K562 (cell line): ENCODE results near the gene SMARCB1. TPM values are rescaled to one million over a fixed set of nuclear protein-coding genes. Genes with fewer than 3 reads are reported as not detected.

Experiments used
- ARID4B ChIP-seq: sonication (generic); formaldehyde crosslinking; IDR thresholded peaks from 2 replicates; pipeline ENCODE4 v1.8.0; 2022; ENCODE audit warnings: mild to moderate bottlenecking, missing genetic modification reagents
- ATF1 ChIP-seq, 2 experiments: fragments of 450-650 bp in 1 of 2; IDR thresholded peaks; 2 replicates each; pipeline ENCODE4 v1.6.1; 2016; ENCODE audit warnings: missing compliant biosample characterization in 1 of 2, missing genetic modification characterization in 1 of 2
- BHLHE40 ChIP-seq: IDR thresholded peaks from 2 replicates; pipeline ENCODE4 v1.6.1; 2011; ENCODE audit warnings: low read length, improper control_type of control experiment
- CBX1 ChIP-seq: sonication (generic); IDR thresholded peaks from 2 replicates; pipeline ENCODE4 v1.6.1; 2016; ENCODE audit warnings: antibody characterized with exemption, low read depth, mild to moderate bottlenecking
- CREBBP ChIP-seq: IDR thresholded peaks from one replicate; pipeline ENCODE4 v1.6.1; 2012; ENCODE audit warnings: low read depth, mild to moderate bottlenecking, control low read depth, inconsistent platforms, low read length
- FOXJ3 ChIP-seq: sonication (generic); formaldehyde crosslinking; IDR thresholded peaks from 2 replicates; pipeline ENCODE4 v1.4.0; 2020; ENCODE audit warnings: mild to moderate bottlenecking, missing genetic modification reagents
- GTF2A2 ChIP-seq: IDR thresholded peaks from 2 replicates; pipeline ENCODE4 v1.6.1; 2016; ENCODE audit warnings: mild to moderate bottlenecking, missing genetic modification characterization, missing compliant biosample characterization
- IFI16 ChIP-seq: fragments of 250-450 bp; sonication (Bioruptor Pico); IDR thresholded peaks from 2 replicates; pipeline ENCODE4 v2.1.2; 2022; ENCODE audit warnings: mild to moderate bottlenecking, inconsistent platforms
- KAT2B ChIP-seq: IDR thresholded peaks from one replicate; pipeline ENCODE4 v1.6.1; 2012; ENCODE audit warnings: low read depth, mild to moderate bottlenecking, control low read depth, inconsistent platforms, low read length, moderate library complexity
- KAT7 ChIP-seq: sonication (generic); formaldehyde crosslinking; IDR thresholded peaks from 2 replicates; pipeline ENCODE4 v1.8.0; 2022; ENCODE audit warnings: missing genetic modification reagents, mild to moderate bottlenecking, borderline replicate concordance
- L3MBTL2 ChIP-seq: fragments of 450-650 bp; IDR thresholded peaks from 2 replicates; pipeline ENCODE4 v1.6.1; 2016; ENCODE audit warnings: mild to moderate bottlenecking, moderate library complexity
- MTA1 ChIP-seq: fragments of 450-650 bp; IDR thresholded peaks from 2 replicates; pipeline ENCODE4 v1.6.1; 2017; ENCODE audit warnings: borderline replicate concordance
- NCOA1 ChIP-seq: fragments of 450-650 bp; IDR thresholded peaks from 2 replicates; pipeline ENCODE4 v1.6.1; 2016; ENCODE audit warnings: low read depth
- NCOA6 ChIP-seq: fragments of 450-650 bp; IDR thresholded peaks from 2 replicates; pipeline ENCODE4 v1.6.1; 2017; ENCODE audit warnings: mild to moderate bottlenecking
- NFE2L1 ChIP-seq: fragments of 450-650 bp; IDR thresholded peaks from 2 replicates; pipeline ENCODE4 v1.6.1; 2016; ENCODE audit warnings: missing genetic modification characterization, low read depth, mild to moderate bottlenecking, missing compliant biosample characterization, moderate library complexity, borderline replicate concordance
- NRF1 ChIP-seq, 2 experiments: fragments of 450-650 bp; IDR thresholded peaks in 1 of 2; conservative IDR thresholded peaks in 1 of 2; 2 replicates each; pipeline ENCODE4 v1.6.1; 2014; ENCODE audit warnings: mild to moderate bottlenecking in 2 of 2
- PRPF4 ChIP-seq: fragments of 200-400 bp; formaldehyde crosslinking; IDR thresholded peaks from one replicate; pipeline ENCODE4 v1.6.1; 2017; ENCODE audit warnings: low read length, low read depth, mild to moderate bottlenecking; ENCODE audit not compliant: insufficient read depth, poor library complexity, severe bottlenecking
- RNF2 ChIP-seq: sonication (generic); IDR thresholded peaks from 2 replicates; pipeline ENCODE4 v1.6.1; 2016
- SIN3A ChIP-seq, 2 experiments: fragments of 150-350 bp in 1 of 2; IDR thresholded peaks; 2 replicates each; pipeline ENCODE4 v1.6.1; 2011 to 2016; ENCODE audit warnings: borderline replicate concordance in 2 of 2, low read depth in 2 of 2, low read length in 2 of 2, mild to moderate bottlenecking in 2 of 2, moderate library complexity in 2 of 2; ENCODE audit not compliant: control insufficient read depth in 1 of 2
- SMC3 ChIP-seq: conservative IDR thresholded peaks from 2 replicates; pipeline ENCODE4 v1.6.1; 2011; ENCODE audit warnings: low read depth, low read length, improper control_type of control experiment; ENCODE audit not compliant: insufficient read depth
- ZBTB7A ChIP-seq: IDR thresholded peaks from 2 replicates; pipeline ENCODE4 v1.6.1; 2011; ENCODE audit warnings: low read depth, mild to moderate bottlenecking, low read length, moderate library complexity, borderline replicate concordance; ENCODE audit not compliant: control insufficient read depth
- ZNF134 ChIP-seq: fragments of 250-450 bp; sonication (Bioruptor Pico); conservative IDR thresholded peaks from 2 replicates; pipeline ENCODE4 v1.4.0; 2020
- ZZZ3 ChIP-seq: fragments of 450-650 bp; IDR thresholded peaks from 2 replicates; pipeline ENCODE4 v1.6.1; 2016; ENCODE audit warnings: antibody characterized with exemption, mild to moderate bottlenecking, moderate library complexity
- polyA plus RNA-seq, 8 experiments: library from polyadenylated mRNA; depleted of rRNA in 4 of 8; stranded (reverse) in 5 of 8; unstranded in 3 of 8; fragments of >200 nt; fragmentation: Nextera tagmentation in 2 of 8; fragmentation: Illumina TruSeq in 1 of 8; extraction: Ambion mirVana in 2 of 8; extraction: Trizol in 1 of 8; gene quantifications; 2 replicates each; pipeline versions ENCODE4 v1.2.1 to v1.2.3, GENCODE V29; 2011 to 2014; ENCODE audit warnings: inconsistent platforms in 1 of 8, missing spikeins in 1 of 8
- total RNA-seq, 7 experiments: library from RNA; depleted of rRNA in 6 of 7; stranded (reverse); fragments of >200 nt in 6 of 7; fragmentation: Illumina TruSeq in 2 of 7; extraction: Trizol in 2 of 7; gene quantifications; 2 replicates each; pipeline versions ENCODE4 v1.2.1 to v1.2.3, GENCODE V29; 2011 to 2021; ENCODE audit warnings: low replicate concordance in 1 of 7

Gene SMARCB1
- total and polyA plus RNA-seq, 9 of the 15 experiments (the other 6 are each of a cell fraction or from before 2014, with no cell fraction given): 1.2 to 113 (median 65.4) TPM

DNA sequence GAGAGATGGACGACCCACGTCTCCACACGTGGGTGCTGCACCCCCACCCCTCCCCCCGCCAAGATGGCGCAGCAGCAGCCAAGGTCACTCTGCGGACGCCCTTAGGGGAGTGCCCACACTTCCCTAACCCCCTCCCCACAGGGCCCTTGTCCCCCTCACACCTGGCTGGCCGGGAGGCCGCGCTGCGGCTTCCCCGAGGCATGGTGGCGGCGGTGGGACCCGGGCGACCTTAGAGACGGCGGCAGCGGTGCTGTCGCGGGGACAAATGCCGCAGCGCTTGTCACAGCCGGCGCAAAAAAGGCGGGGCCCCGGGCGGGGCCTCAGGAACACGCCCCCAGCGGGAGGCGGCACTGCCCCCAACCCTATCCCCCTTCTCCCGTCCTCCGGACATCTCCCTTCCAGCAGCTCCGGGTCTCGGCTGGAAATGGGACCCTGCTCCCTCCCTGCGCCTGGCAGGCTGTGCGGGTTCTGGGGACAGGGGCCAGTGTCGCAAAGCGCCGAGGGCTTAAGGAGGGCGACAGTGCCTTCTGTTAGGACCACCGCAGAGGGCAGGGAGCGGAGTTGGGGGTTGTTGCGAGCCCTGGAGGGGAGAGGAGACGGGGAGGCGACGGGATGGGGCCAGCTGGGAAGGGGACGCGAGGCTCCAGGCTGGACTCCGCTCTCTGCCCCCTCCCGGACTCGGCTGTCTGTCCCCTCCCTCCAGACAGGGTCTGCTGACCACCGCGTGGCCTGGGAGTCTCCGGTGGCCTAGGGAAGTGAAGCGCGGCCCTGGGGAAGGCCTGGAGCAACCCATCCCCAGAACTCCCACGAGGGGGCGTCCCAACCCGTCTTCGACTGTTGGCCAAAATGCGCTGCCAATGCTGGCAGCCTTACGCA, 18.9 kb upstream of the SMARCB1 start, which contains the start of gene CHCHD10 (continued):
- TF ChIP-seq FOXJ3: no peak
- TF ChIP-seq SMC3: peak; percentile 38; the same call in 1 of the 2 replicates
- peak; percentile 59 to 63 for TF ChIP-seq NRF1 (conservative IDR thresholded peaks at IDR 0.05 in 1 of 2, IDR thresholded peaks at IDR 0.05 in 1 of 2)
- no peak for TF ChIP-seq CREBBP
- no peak for TF ChIP-seq IFI16 (CRISPR knock-in tag)
- no peak for TF ChIP-seq ZZZ3
- 0 out of 2 replicates have a peak, but pooled peaks have one; percentile 31 for TF ChIP-seq KAT7 (CRISPR knock-in tag)
- peak; percentile 91; the same call in 1 of the 2 replicates for TF ChIP-seq ZBTB7A
- TF ChIP-seq KAT2B: no peak
- 0 out of 2 replicates have a peak, but pooled peaks have one; percentile 31 for TF ChIP-seq MTA1
- TF ChIP-seq GTF2A2 (tag): 0 out of 2 replicates have a peak, but pooled peaks have one; percentile 29
- 0 out of 2 replicates have a peak, but pooled peaks have one; percentile 15 for TF ChIP-seq BHLHE40
- no peak for TF ChIP-seq ATF1 (CRISPR knock-in tag; IDR thresholded peaks at IDR 0.05)
- peak; percentile 62 for TF ChIP-seq ATF1 (tag; IDR thresholded peaks at IDR 0.05)
- 0 out of 2 replicates have a peak, but pooled peaks have one; percentile 16 for TF ChIP-seq ZNF134
- TF ChIP-seq NCOA1: 0 out of 2 replicates have a peak, but pooled peaks have one; percentile 6
- peak; percentile 80; the same call in 1 of the 2 replicates for TF ChIP-seq L3MBTL2
- TF ChIP-seq CBX1: peak; percentile 54; the same call in 1 of the 2 replicates
- TF ChIP-seq NFE2L1 (tag): no peak
- TF ChIP-seq ARID4B (CRISPR knock-in tag): peak; percentile 81; the same call in 1 of the 2 replicates
- peak; percentile 66 for TF ChIP-seq RNF2
- TF ChIP-seq PRPF4: peak; percentile 29
- peak; percentile 46 to 80; a peak in 3 of 4 replicates for TF ChIP-seq SIN3A (IDR thresholded peaks at IDR 0.05; ENCODE audit: borderline replicate concordance in 2 of 2, control insufficient read depth in 1 of 2, low read depth in 2 of 2, low read length in 2 of 2)
- peak; percentile 51; the same call in 1 of the 2 replicates for TF ChIP-seq NCOA6
